OCI-LY3 (cell line): ENCODE data around the gene DUOXA1.

Experiments
- H2AFZ ChIP-seq: fragments of 200-600, 300-600 bp; shearing (Covaris generic); 2 replicates; pipeline ENCODE4 v1.6.0; 2014; ENCODE audit warnings: antibody characterized with exemption, low read depth, low read length
- H3K27ac ChIP-seq: fragments of 200-600, 300-600 bp; sonication (generic); 2 replicates; pipeline ENCODE4 v1.5.1; 2014; ENCODE audit warnings: mild to moderate bottlenecking, low read length, moderate library complexity, mixed read lengths
- H3K27me3 ChIP-seq: fragments of 200-600, 300-600 bp; sonication (generic); 2 replicates; pipeline ENCODE4 v1.6.1; 2014; ENCODE audit warnings: low read depth, low read length, mixed read lengths
- H3K36me3 ChIP-seq: fragments of 200-600, 300-600 bp; sonication (generic); replicated peaks from 2 replicates; pipeline ENCODE3; 2014; ENCODE audit warnings: low read depth, low read length, mixed read lengths
- H3K4me1 ChIP-seq: fragments of 300-600, 200-600 bp; sonication (generic); 2 replicates; pipeline ENCODE4 v1.6.1; 2014; ENCODE audit warnings: low read length, mixed read lengths
- H3K4me2 ChIP-seq: fragments of 200-600, 300-600 bp; sonication (generic); 2 replicates; pipeline ENCODE4 v1.6.1; 2014; ENCODE audit warnings: low read length, mixed read lengths
- H3K4me3 ChIP-seq: fragments of 300-600, 200-600 bp; sonication (generic); 2 replicates; pipeline ENCODE4 v1.5.1; 2014; ENCODE audit warnings: antibody characterized with exemption, mild to moderate bottlenecking, low read length, moderate library complexity
- H3K79me2 ChIP-seq: fragments of 300-600, 200-600 bp; shearing (Covaris generic); 2 replicates; pipeline ENCODE4 v1.6.1; 2014; ENCODE audit warnings: mild to moderate bottlenecking, low read length, mixed read lengths
- H3K9ac ChIP-seq: fragments of 300-600, 200-600 bp; shearing (Covaris generic); 2 replicates; pipeline ENCODE4 v1.6.0; 2014; ENCODE audit warnings: mild to moderate bottlenecking, low read length, moderate library complexity
- H3K9me3 ChIP-seq: fragments of 200-600, 300-600 bp; shearing (Covaris generic); 2 replicates; pipeline ENCODE4 v1.6.1; 2014; ENCODE audit warnings: low read length, mixed read lengths; ENCODE audit not compliant: insufficient read depth
- H4K20me1 ChIP-seq: fragments of 200-600, 300-600 bp; sonication (generic); 2 replicates; pipeline ENCODE4 v1.6.1; 2016; ENCODE audit warnings: low read length, mixed read lengths; ENCODE audit not compliant: insufficient read depth
- CTCF ChIP-seq: fragments of 200-600, 300-600 bp; sonication (generic); IDR thresholded peaks from 2 replicates; pipeline ENCODE4 v1.5.1; 2014; ENCODE audit warnings: antibody characterized with exemption, low read length, low read depth
- EZH2phosphoT487 ChIP-seq: fragments of 200-600 bp; shearing (Covaris generic); IDR thresholded peaks from 2 replicates; pipeline ENCODE4 v1.6.1; 2018; ENCODE audit warnings: antibody characterized with exemption, mixed run types, low read depth

DUOXA1 gene

DNA sequence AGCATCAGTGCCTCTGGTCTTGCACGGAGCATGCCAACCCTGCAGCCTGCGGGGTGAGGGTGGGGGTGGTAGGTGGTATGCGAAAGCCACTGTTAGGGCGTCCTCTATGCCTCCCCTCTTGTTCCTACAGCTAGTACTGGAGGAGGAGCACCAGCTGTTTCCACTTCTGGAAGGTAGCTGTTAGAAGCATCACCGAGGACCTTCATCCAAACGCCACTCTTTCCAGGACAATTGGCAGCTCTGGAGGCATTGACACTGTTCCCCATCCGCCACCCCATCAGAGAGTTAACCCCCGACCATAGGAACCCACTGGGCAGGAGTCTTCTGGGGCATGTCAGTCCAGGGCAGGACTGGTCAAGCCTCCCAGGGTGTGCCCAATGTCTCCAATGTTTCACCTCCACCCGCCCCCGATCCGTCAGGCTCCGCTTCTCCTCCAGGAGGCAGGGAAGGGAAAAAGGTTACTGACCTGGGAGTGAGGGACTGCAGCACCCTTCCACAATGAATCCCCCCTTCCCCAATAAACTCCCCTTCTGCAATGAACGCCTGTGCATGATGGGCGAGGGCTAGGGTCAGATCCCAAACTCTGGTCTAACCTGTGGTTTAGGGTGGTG is 16.2 kb downstream of the DUOXA1 start:
- no peak for TF ChIP-seq EZH2phosphoT487
- TF ChIP-seq CTCF, result no peak
- Histone ChIP-seq H4K20me1 (no peaks in the 10 kb centered on the region), H2AFZ (no peak overlapping the region), H3K4me3 (no peak overlapping the region), H3K79me2 (no peaks in the 10 kb centered on the region), H3K4me2 (no peak overlapping the region), H3K27me3 (no peaks in the 10 kb centered on the region), H3K36me3 (no peaks in the 10 kb centered on the region), H3K4me1 (no peaks in the 10 kb centered on the region), H3K9ac (no peak overlapping the region), H3K27ac (no peak overlapping the region), H3K9me3 (no peaks in the 10 kb centered on the region)

GRCh38 chr15:45112591-45113379 is 16.9 kb downstream of the DUOXA1 start:
- Histone ChIP-seq H3K79me2 (no peaks in the 10 kb centered on the region), H3K27me3 (no peaks in the 10 kb centered on the region), H3K4me2 (no peak overlapping the region), H3K27ac (no peak overlapping the region), H3K4me3 (no peak overlapping the region), H3K9me3 (no peaks in the 10 kb centered on the region), H2AFZ (no peak overlapping the region), H4K20me1 (no peaks in the 10 kb centered on the region), H3K4me1 (no peaks in the 10 kb centered on the region), H3K9ac (no peak overlapping the region), H3K36me3 (no peaks in the 10 kb centered on the region)
- TF ChIP-seq EZH2phosphoT487 (no peak), CTCF (no peak)

DNA sequence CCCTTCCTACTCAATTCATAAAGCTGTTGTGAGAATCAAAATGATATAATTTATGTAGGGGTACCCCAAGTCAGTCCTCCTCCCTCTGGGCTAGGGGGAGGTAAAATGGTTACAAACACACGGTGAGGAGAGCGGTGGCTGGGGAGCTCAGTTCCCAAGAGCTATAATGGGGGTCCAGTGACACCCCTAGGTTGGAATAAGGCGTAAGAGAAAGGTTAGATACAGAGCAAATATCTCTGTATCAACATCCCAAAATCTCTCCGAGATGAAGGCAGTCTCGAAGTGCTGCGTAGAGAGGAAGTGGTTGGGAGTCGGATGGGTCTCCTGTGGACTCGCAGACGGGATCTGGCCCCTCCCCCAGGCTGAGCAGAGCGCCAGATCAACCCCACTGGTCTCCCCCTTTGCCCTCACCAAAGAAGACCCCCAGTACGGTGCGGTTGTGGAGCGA is 17.5 kb downstream of the DUOXA1 start:
- no peaks in the 10 kb centered on the region for H3K27me3 ChIP-seq
- H3K4me2 ChIP-seq, result no peak overlapping the region
- no peaks in the 10 kb centered on the region for H3K36me3 ChIP-seq
- H3K9ac ChIP-seq, result no peak overlapping the region
- no peak overlapping the region for H2AFZ ChIP-seq
- no peaks in the 10 kb centered on the region for H3K9me3 ChIP-seq
- H3K27ac ChIP-seq, result no peak overlapping the region
- H4K20me1 ChIP-seq, result no peaks in the 10 kb centered on the region
- no peaks in the 10 kb centered on the region for H3K4me1 ChIP-seq
- H3K4me3 ChIP-seq, result no peak overlapping the region
- no peaks in the 10 kb centered on the region for H3K79me2 ChIP-seq
- no peak for TF ChIP-seq CTCF
- no peak for TF ChIP-seq EZH2phosphoT487

- H3K4me3 ChIP-seq, result no peak overlapping the region
- no peak for TF ChIP-seq CTCF
- no peak for TF ChIP-seq EZH2phosphoT487
- no peak overlapping the region for H3K4me2 ChIP-seq
These were observed 18.1 kb downstream of the DUOXA1 start for GRCh38 chr15:45111390-45112142.

More at GRCh38 chr15:45111390-45112142, 18.1 kb downstream of the DUOXA1 start:
- no peak overlapping the region for H2AFZ ChIP-seq
- H3K9me3 ChIP-seq, result no peaks in the 10 kb centered on the region
- no peaks in the 10 kb centered on the region for H3K79me2 ChIP-seq
- no peaks in the 10 kb centered on the region for H4K20me1 ChIP-seq
- no peaks in the 10 kb centered on the region for H3K4me1 ChIP-seq
- no peak overlapping the region for H3K27ac ChIP-seq
- H3K27me3 ChIP-seq, result no peaks in the 10 kb centered on the region
- no peaks in the 10 kb centered on the region for H3K36me3 ChIP-seq
- no peak overlapping the region for H3K9ac ChIP-seq
